Measurements from ENCODE around the gene MTERF1.

MTERF1 gene

GRCh38 chr7:91883676-91884362 is 3.3 kb upstream of the MTERF1 start:
- H3K23ac ChIP-seq (ENCODE audit: low read length in 2 of 2) = no peak overlapping the region
- H2BK5ac ChIP-seq (ENCODE audit: low read depth, low read length, poor library complexity, severe bottlenecking) = no peak overlapping the region
- H3K4me2 ChIP-seq (ENCODE audit: low read length, poor library complexity, severe bottlenecking) = no peak overlapping the region
- H3K36me3 ChIP-seq (ENCODE audit: control insufficient read depth in 1 of 2, insufficient read depth in 2 of 2, low read depth in 1 of 2, low read length in 2 of 2) = no peaks in the 10 kb centered on the region
- H2BK120ac ChIP-seq (ENCODE audit: low read depth, low read length) = no peak overlapping the region
- H3K9ac ChIP-seq (ENCODE audit: low read length) = no peak overlapping the region
- H3K79me1 ChIP-seq (replicated peaks; ENCODE audit: low read length, poor library complexity, severe bottlenecking) = peaks cover 3% of the 10 kb centered on the region
- H2AK5ac ChIP-seq (ENCODE audit: low read length, severe bottlenecking) = no peak overlapping the region
- no peak overlapping the region for H4K8ac ChIP-seq (ENCODE audit: low read length)
- no peak overlapping the region for H3K4ac ChIP-seq (ENCODE audit: low read depth in 1 of 2, low read length in 2 of 2)
- no peak overlapping the region for H2AFZ ChIP-seq (ENCODE audit: low read depth, low read length)
- no peak overlapping the region for H2BK15ac ChIP-seq (ENCODE audit: low read depth, poor library complexity, severe bottlenecking)
- no peaks in the 10 kb centered on the region for H3K9me3 ChIP-seq (ENCODE audit: control insufficient read depth, low read length)
- H4K91ac ChIP-seq (ENCODE audit: low read length) = no peak overlapping the region
- no peaks in the 10 kb centered on the region for H3K27me3 ChIP-seq (ENCODE audit: control insufficient read depth in 1 of 2, insufficient read depth in 1 of 2, low read length in 2 of 2)
- peak; percentile 26 for DNase-seq
- peaks cover 3% of the 10 kb centered on the region for H3K4me1 ChIP-seq (ENCODE audit: control insufficient read depth, insufficient read depth, low read depth, low read length)
- 77% methylated on average over 1 of the region's 1 CpG for WGBS
- H3K14ac ChIP-seq (ENCODE audit: low read length in 2 of 2) = no peak overlapping the region
- no peak overlapping the region for H3K18ac ChIP-seq (ENCODE audit: low read depth in 1 of 2, low read length in 2 of 2)
- no peak overlapping the region for H3K4me3 ChIP-seq (ENCODE audit: insufficient read depth in 1 of 2, low read depth in 1 of 2, low read length in 2 of 2)
- no peak overlapping the region for H2BK12ac ChIP-seq (ENCODE audit: low read length in 2 of 2)
- no peak overlapping the region for H3K27ac ChIP-seq (ENCODE audit: low read length, poor library complexity, severe bottlenecking)

- Histone ChIP-seq H3K4me3 (ENCODE audit: insufficient read depth in 1 of 2, low read depth in 1 of 2, low read length in 2 of 2) (peak overlapping the region; percentile 54 to 95), H3K4me1 (ENCODE audit: control insufficient read depth, insufficient read depth, low read depth, low read length) (peaks cover 3% of the 10 kb centered on the region), H3K4me2 (ENCODE audit: low read length, poor library complexity, severe bottlenecking) (peak overlapping the region; percentile 18), H3K4ac (ENCODE audit: low read depth in 1 of 2, low read length in 2 of 2) (no peak overlapping the region), H2BK12ac (ENCODE audit: low read length in 2 of 2) (no peak overlapping the region), H3K9ac (ENCODE audit: low read length) (peak overlapping the region; percentile 94), H2AK5ac (ENCODE audit: low read length, severe bottlenecking) (no peak overlapping the region), H3K79me1 (replicated peaks; ENCODE audit: low read length, poor library complexity, severe bottlenecking) (peaks cover 17% of the 10 kb centered on the region), H2AFZ (ENCODE audit: low read depth, low read length) (peak overlapping the region; percentile 2), H3K14ac (ENCODE audit: low read length in 2 of 2) (no peak overlapping the region), H4K91ac (ENCODE audit: low read length) (no peak overlapping the region), H3K27ac (ENCODE audit: low read length, poor library complexity, severe bottlenecking) (no peak overlapping the region), H2BK120ac (ENCODE audit: low read depth, low read length) (no peak overlapping the region), H3K9me3 (ENCODE audit: control insufficient read depth, low read length) (no peaks in the 10 kb centered on the region), H3K18ac (ENCODE audit: low read depth in 1 of 2, low read length in 2 of 2) (peak overlapping the region in 1 of 2 experiments; percentile 59), H3K23ac (ENCODE audit: low read length in 2 of 2) (no peak overlapping the region), H2BK15ac (ENCODE audit: low read depth, poor library complexity, severe bottlenecking) (no peak overlapping the region), H3K36me3 (ENCODE audit: control insufficient read depth in 1 of 2, insufficient read depth in 2 of 2, low read depth in 1 of 2, low read length in 2 of 2) (peaks cover 4 to 23% of the 10 kb centered on the region in 2 experiments), H4K8ac (ENCODE audit: low read length) (peak overlapping the region; percentile 97), H3K27me3 (ENCODE audit: control insufficient read depth in 1 of 2, insufficient read depth in 1 of 2, low read length in 2 of 2) (no peaks in the 10 kb centered on the region), H2BK5ac (ENCODE audit: low read depth, low read length, poor library complexity, severe bottlenecking) (no peak overlapping the region)
- DNase-seq = no peak
- whole genome bisulfite sequencing = 11% methylated on average over 9 of the region's 9 CpGs
Observed at GRCh38 chr7:91880016-91880412, 488 bp downstream of the MTERF1 start.

- no peak overlapping the region for H3K23ac ChIP-seq (ENCODE audit: low read length in 2 of 2)
- H2AFZ ChIP-seq (ENCODE audit: low read depth, low read length) = no peak overlapping the region
- H3K14ac ChIP-seq (ENCODE audit: low read length in 2 of 2) = no peak overlapping the region
- H3K4me2 ChIP-seq (ENCODE audit: low read length, poor library complexity, severe bottlenecking) = no peak overlapping the region
- H4K8ac ChIP-seq (ENCODE audit: low read length) = no peak overlapping the region
- no peak overlapping the region for H2BK5ac ChIP-seq (ENCODE audit: low read depth, low read length, poor library complexity, severe bottlenecking)
- H2BK12ac ChIP-seq (ENCODE audit: low read length in 2 of 2) = no peak overlapping the region
- no peak overlapping the region for H3K18ac ChIP-seq (ENCODE audit: low read depth in 1 of 2, low read length in 2 of 2)
- no peaks in the 10 kb centered on the region for H3K27me3 ChIP-seq (ENCODE audit: control insufficient read depth in 1 of 2, insufficient read depth in 1 of 2, low read length in 2 of 2)
- H4K91ac ChIP-seq (ENCODE audit: low read length) = no peak overlapping the region
- H2BK15ac ChIP-seq (ENCODE audit: low read depth, poor library complexity, severe bottlenecking) = no peak overlapping the region
- peaks cover 3% of the 10 kb centered on the region for H3K4me1 ChIP-seq (ENCODE audit: control insufficient read depth, insufficient read depth, low read depth, low read length)
- no peak overlapping the region for H2AK5ac ChIP-seq (ENCODE audit: low read length, severe bottlenecking)
- no peaks in the 10 kb centered on the region for H3K9me3 ChIP-seq (ENCODE audit: control insufficient read depth, low read length)
- peaks cover 28% of the 10 kb centered on the region for H3K79me1 ChIP-seq (replicated peaks; ENCODE audit: low read length, poor library complexity, severe bottlenecking)
- H3K27ac ChIP-seq (ENCODE audit: low read length, poor library complexity, severe bottlenecking) = no peak overlapping the region
- H3K9ac ChIP-seq (ENCODE audit: low read length) = peak overlapping the region; percentile 8
- H2BK120ac ChIP-seq (ENCODE audit: low read depth, low read length) = no peak overlapping the region
- H3K36me3 ChIP-seq (ENCODE audit: control insufficient read depth in 1 of 2, insufficient read depth in 2 of 2, low read depth in 1 of 2, low read length in 2 of 2) = peaks cover 4 to 49% of the 10 kb centered on the region in 2 experiments
- H3K4me3 ChIP-seq (ENCODE audit: insufficient read depth in 1 of 2, low read depth in 1 of 2, low read length in 2 of 2) = no peak overlapping the region
- WGBS = 96% methylated on average over 4 of the region's 4 CpGs
- no peak overlapping the region for H3K4ac ChIP-seq (ENCODE audit: low read depth in 1 of 2, low read length in 2 of 2)
- DNase-seq = no peak
Observed at GRCh38 chr7:91876391-91877133, 3.9 kb downstream of the MTERF1 start.

GRCh38 chr7:91875851-91876250 is 4.7 kb downstream of the MTERF1 start:
- no peak overlapping the region for H2BK15ac ChIP-seq (ENCODE audit: low read depth, poor library complexity, severe bottlenecking)

More at GRCh38 chr7:91875851-91876250, 4.7 kb downstream of the MTERF1 start:
- Histone ChIP-seq H2BK120ac (ENCODE audit: low read depth, low read length) (no peak overlapping the region), H3K23ac (ENCODE audit: low read length in 2 of 2) (no peak overlapping the region), H3K4me2 (ENCODE audit: low read length, poor library complexity, severe bottlenecking) (no peak overlapping the region), H2AK5ac (ENCODE audit: low read length, severe bottlenecking) (no peak overlapping the region), H3K9ac (ENCODE audit: low read length) (no peak overlapping the region), H4K91ac (ENCODE audit: low read length) (no peak overlapping the region), H3K9me3 (ENCODE audit: control insufficient read depth, low read length) (no peaks in the 10 kb centered on the region), H3K27me3 (ENCODE audit: control insufficient read depth in 1 of 2, insufficient read depth in 1 of 2, low read length in 2 of 2) (no peaks in the 10 kb centered on the region), H3K4ac (ENCODE audit: low read depth in 1 of 2, low read length in 2 of 2) (no peak overlapping the region), H2BK5ac (ENCODE audit: low read depth, low read length, poor library complexity, severe bottlenecking) (no peak overlapping the region), H3K18ac (ENCODE audit: low read depth in 1 of 2, low read length in 2 of 2) (no peak overlapping the region), H4K8ac (ENCODE audit: low read length) (no peak overlapping the region), H2AFZ (ENCODE audit: low read depth, low read length) (no peak overlapping the region), H3K4me1 (ENCODE audit: control insufficient read depth, insufficient read depth, low read depth, low read length) (peaks cover under 1% of the 10 kb centered on the region), H3K79me1 (replicated peaks; ENCODE audit: low read length, poor library complexity, severe bottlenecking) (peaks cover 28% of the 10 kb centered on the region), H2BK12ac (ENCODE audit: low read length in 2 of 2) (no peak overlapping the region), H3K27ac (ENCODE audit: low read length, poor library complexity, severe bottlenecking) (no peak overlapping the region), H3K4me3 (ENCODE audit: insufficient read depth in 1 of 2, low read depth in 1 of 2, low read length in 2 of 2) (no peak overlapping the region), H3K14ac (ENCODE audit: low read length in 2 of 2) (no peak overlapping the region), H3K36me3 (ENCODE audit: control insufficient read depth in 1 of 2, insufficient read depth in 2 of 2, low read depth in 1 of 2, low read length in 2 of 2) (peaks cover 4 to 54% of the 10 kb centered on the region in 2 experiments)
- DNase-seq = no peak
- WGBS = 98% methylated on average over 3 of the region's 3 CpGs
